Adipocyte (in vitro differentiated cells): ENCODE results near the gene GPR176.

Experiments
- DNase-seq: peaks from one replicate; pipeline ENCODE4 v3.0.0-alpha.2; 2015; ENCODE audit warnings: low read depth
- H3K27me3 ChIP-seq: replicated peaks from 2 replicates; pipeline ENCODE4 v1.7.0; 2013; ENCODE audit warnings: mild to moderate bottlenecking, low read length, moderate library complexity; ENCODE audit not compliant: control insufficient read depth, insufficient read depth
- H3K36me3 ChIP-seq: 2 replicates; pipeline ENCODE4 v1.7.0; 2013; ENCODE audit warnings: low read length, mild to moderate bottlenecking, moderate library complexity; ENCODE audit not compliant: control insufficient read depth, insufficient read depth, severe bottlenecking
- H3K4me1 ChIP-seq: 2 replicates; pipeline ENCODE4 v1.7.0; 2013; ENCODE audit warnings: mild to moderate bottlenecking, low read length, moderate library complexity; ENCODE audit not compliant: control insufficient read depth, insufficient read depth
- H3K4me3 ChIP-seq: 2 replicates; pipeline ENCODE4 v1.7.0; 2013; ENCODE audit warnings: mild to moderate bottlenecking, low read length, moderate library complexity
- H3K9ac ChIP-seq: 2 replicates; pipeline ENCODE4 v1.7.0; 2013; ENCODE audit warnings: mild to moderate bottlenecking, low read length, moderate library complexity
- H3K9me3 ChIP-seq: 2 replicates; pipeline ENCODE4 v1.7.0; 2013; ENCODE audit warnings: mild to moderate bottlenecking, low read length, moderate library complexity; ENCODE audit not compliant: control insufficient read depth

Gene GPR176

GRCh38 chr15:39888809-39889208 lies 31.3 kb downstream of the GPR176 start:
- Histone ChIP-seq H3K4me1 (peaks cover 43% of the 10 kb centered on the region), H3K4me3 (no peak overlapping the region), H3K36me3 (no peaks in the 10 kb centered on the region), H3K27me3 (no peaks in the 10 kb centered on the region), H3K9me3 (no peaks in the 10 kb centered on the region), H3K9ac (no peak overlapping the region)
- no peak for DNase-seq

DNA sequence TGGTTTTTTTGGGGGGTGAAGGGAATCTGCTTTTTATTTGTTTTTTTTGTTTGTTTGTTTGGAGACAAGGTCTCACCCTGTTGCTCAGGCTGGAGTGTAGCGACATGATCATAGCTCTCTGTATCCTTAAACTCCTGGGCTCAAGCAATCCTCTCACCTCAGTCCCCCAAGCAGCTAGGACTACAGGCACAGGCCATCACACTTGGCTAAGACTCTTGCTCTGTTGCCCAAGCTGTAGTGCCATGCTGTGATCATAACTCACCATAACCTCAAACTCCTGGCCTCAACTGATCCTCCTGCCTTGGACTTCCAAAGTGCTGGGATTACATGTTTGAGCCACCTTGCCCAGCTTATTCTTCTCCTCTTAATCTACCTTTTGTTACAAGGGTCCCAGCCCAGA lies 31.8 kb downstream of the GPR176 start:
- no peak for DNase-seq
- Histone ChIP-seq H3K4me3 (no peak overlapping the region), H3K4me1 (peaks cover 43% of the 10 kb centered on the region), H3K27me3 (no peaks in the 10 kb centered on the region), H3K9me3 (no peaks in the 10 kb centered on the region), H3K36me3 (no peaks in the 10 kb centered on the region), H3K9ac (no peak overlapping the region)

- Histone ChIP-seq H3K27me3 (no peaks in the 10 kb centered on the region), H3K4me1 (peaks cover 44% of the 10 kb centered on the region), H3K9ac (no peak overlapping the region), H3K4me3 (no peak overlapping the region), H3K9me3 (no peaks in the 10 kb centered on the region), H3K36me3 (no peaks in the 10 kb centered on the region)
- DNase-seq, result peak; percentile 76
These were observed 32.2 kb downstream of the GPR176 start for GRCh38 chr15:39887832-39888231.

DNA sequence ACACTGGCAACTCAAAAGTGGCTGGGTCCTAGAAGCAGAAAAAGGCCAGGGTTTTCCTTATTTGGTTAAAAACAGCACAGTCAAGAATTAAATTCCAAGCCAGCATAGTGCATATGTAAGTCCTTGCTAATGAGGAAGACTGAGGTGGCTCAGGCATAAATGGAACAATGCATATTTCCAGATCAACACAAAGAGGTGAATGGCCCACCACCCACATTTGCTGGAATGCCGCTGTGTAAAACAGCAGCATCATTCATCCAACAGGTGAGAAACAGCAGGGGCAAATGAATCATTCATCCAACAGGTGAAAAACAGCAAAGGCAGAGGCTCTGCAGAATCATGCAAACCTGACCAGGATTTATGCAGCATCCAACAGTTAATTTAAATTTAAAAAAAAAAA lies 32.9 kb downstream of the GPR176 start:
- no peaks in the 10 kb centered on the region for H3K9me3 ChIP-seq
- H3K4me3 ChIP-seq, result no peak overlapping the region
- H3K9ac ChIP-seq, result no peak overlapping the region
- H3K4me1 ChIP-seq, result peaks cover 50% of the 10 kb centered on the region
- no peaks in the 10 kb centered on the region for H3K27me3 ChIP-seq
- DNase-seq, result no peak
- no peaks in the 10 kb centered on the region for H3K36me3 ChIP-seq

DNA sequence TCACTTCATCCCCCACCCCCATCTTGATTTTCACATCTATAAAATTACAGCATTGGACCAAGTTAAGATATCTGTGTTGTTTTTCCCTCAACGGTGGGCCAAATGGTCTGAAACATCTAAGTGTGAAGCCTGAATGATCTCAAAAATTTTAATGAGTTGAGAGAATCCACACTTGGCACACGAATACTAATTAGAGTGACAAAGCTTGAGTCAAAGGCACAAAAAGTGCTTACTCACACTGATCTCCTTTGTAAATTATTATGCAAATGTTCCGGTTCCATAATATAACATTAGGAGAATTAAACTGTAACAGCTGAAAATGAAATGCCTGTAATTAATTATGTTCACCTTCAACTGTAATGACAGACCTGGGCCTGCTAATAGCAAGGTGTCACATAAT lies 33.6 kb downstream of the GPR176 start:
- H3K4me3 ChIP-seq, result no peak overlapping the region
- H3K9ac ChIP-seq, result no peak overlapping the region
- H3K4me1 ChIP-seq, result peaks cover 58% of the 10 kb centered on the region
- DNase-seq, result no peak
- no peaks in the 10 kb centered on the region for H3K9me3 ChIP-seq
- H3K36me3 ChIP-seq, result no peaks in the 10 kb centered on the region
- H3K27me3 ChIP-seq, result no peaks in the 10 kb centered on the region

- Histone ChIP-seq H3K4me3 (no peak overlapping the region), H3K4me1 (peaks cover 65% of the 10 kb centered on the region), H3K9me3 (no peaks in the 10 kb centered on the region), H3K9ac (no peak overlapping the region), H3K36me3 (no peaks in the 10 kb centered on the region), H3K27me3 (no peaks in the 10 kb centered on the region)
- peak; percentile 50 for DNase-seq
These were observed 34.8 kb downstream of the GPR176 start for GRCh38 chr15:39885099-39885777.

DNA sequence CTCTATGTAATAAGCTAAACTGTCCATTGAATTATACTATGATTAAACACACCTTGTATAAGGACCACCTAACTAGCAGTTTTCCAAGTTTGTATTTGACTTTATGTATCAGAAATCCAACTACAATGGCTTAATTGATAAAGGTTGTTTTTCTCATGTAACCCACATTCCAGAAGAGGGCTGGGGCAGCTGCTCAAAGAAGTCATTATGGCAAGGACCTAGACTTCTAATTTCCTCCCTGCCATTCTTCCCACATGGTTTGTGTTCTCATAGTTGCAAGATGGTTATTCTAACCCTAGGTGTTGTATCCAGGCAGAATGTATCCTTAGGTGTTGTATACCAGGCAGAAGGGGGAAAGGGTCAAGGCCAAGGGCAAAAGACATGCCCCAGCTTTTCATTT lies 35.7 kb downstream of the GPR176 start:
- H3K4me3 ChIP-seq, result no peak overlapping the region
- peaks cover 66% of the 10 kb centered on the region for H3K4me1 ChIP-seq
- H3K27me3 ChIP-seq, result no peaks in the 10 kb centered on the region
- no peak for DNase-seq
- H3K9me3 ChIP-seq, result no peaks in the 10 kb centered on the region
- no peaks in the 10 kb centered on the region for H3K36me3 ChIP-seq
- H3K9ac ChIP-seq, result no peak overlapping the region

DNA sequence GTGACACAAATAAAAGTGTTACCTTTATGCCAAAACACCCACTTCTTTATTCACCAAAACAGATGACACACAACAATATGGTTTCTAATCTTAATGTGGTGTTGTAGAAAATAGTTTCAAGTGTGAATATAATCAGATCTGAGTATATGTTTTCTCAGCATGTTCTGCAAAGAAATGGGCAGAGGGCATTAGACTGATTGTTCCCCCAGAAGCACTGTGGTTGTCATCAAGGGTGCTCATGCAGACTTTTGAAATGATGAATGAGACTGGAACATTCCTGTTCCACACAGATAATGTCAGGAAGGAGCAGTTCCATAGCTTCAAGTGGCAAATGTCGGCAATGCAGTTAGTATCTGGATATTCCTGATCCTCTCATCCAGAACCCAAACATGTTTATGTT lies 37.5 kb downstream of the GPR176 start:
- Histone ChIP-seq H3K27me3 (no peaks in the 10 kb centered on the region), H3K4me1 (peaks cover 69% of the 10 kb centered on the region), H3K4me3 (no peak overlapping the region), H3K9me3 (no peaks in the 10 kb centered on the region), H3K9ac (peak overlapping the region; percentile 8), H3K36me3 (no peaks in the 10 kb centered on the region)
- DNase-seq, result no peak

- H3K4me3 ChIP-seq, result no peak overlapping the region
- H3K36me3 ChIP-seq, result no peaks in the 10 kb centered on the region
- peaks cover 73% of the 10 kb centered on the region for H3K4me1 ChIP-seq
- no peak for DNase-seq
- H3K9me3 ChIP-seq, result no peaks in the 10 kb centered on the region
- no peaks in the 10 kb centered on the region for H3K27me3 ChIP-seq
- no peak overlapping the region for H3K9ac ChIP-seq
These were observed 38.3 kb downstream of the GPR176 start for GRCh38 chr15:39881790-39882189.

- H3K4me1 ChIP-seq, result peaks cover 64% of the 10 kb centered on the region
- H3K9ac ChIP-seq, result no peak overlapping the region
- no peaks in the 10 kb centered on the region for H3K27me3 ChIP-seq
- DNase-seq, result no peak
- H3K9me3 ChIP-seq, result no peaks in the 10 kb centered on the region
- no peak overlapping the region for H3K4me3 ChIP-seq
- H3K36me3 ChIP-seq, result no peaks in the 10 kb centered on the region
These were observed 39.2 kb downstream of the GPR176 start for GRCh38 chr15:39880718-39881387.

DNA sequence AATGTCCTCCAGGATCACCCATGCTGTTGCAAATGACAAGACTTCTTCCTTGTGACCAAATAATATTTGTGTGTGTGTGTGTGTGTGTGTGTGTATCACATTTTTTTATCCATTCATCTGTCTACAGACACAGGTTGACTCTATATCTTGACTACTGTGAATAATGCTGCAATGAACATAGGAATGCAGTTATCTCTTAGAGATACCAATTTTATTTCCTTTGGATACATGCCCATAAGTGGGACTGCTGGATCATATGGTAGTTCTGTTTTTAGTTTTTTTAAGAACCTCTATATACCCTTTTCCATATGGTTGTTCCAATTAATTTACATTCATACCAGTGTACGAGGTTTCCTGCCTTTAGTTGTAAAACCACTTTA lies 41.7 kb downstream of the GPR176 start:
- Histone ChIP-seq H3K9ac (peak overlapping the region; percentile 66), H3K36me3 (no peaks in the 10 kb centered on the region), H3K4me1 (peaks cover 45% of the 10 kb centered on the region), H3K4me3 (peak overlapping the region; percentile 18), H3K27me3 (no peaks in the 10 kb centered on the region), H3K9me3 (no peaks in the 10 kb centered on the region)
- no peak for DNase-seq
